NCI-H446 (cell line): ENCODE results near the gene TTBK1.

Experiments
- DNase-seq, 2 experiments: peaks; one replicate each; lab custom pipeline; 2025; lab: John Stamatoyannopoulos, UW

Gene TTBK1

GRCh38 chr6:43242908-43243663 is at the start of gene TTBK1:
Gene TTBK1, plus strand, starts transcription at chr6:43243481. Its CDS starts 3,180 bp downstream, at chr6:43246661.
- no peak for DNase-seq

DNA sequence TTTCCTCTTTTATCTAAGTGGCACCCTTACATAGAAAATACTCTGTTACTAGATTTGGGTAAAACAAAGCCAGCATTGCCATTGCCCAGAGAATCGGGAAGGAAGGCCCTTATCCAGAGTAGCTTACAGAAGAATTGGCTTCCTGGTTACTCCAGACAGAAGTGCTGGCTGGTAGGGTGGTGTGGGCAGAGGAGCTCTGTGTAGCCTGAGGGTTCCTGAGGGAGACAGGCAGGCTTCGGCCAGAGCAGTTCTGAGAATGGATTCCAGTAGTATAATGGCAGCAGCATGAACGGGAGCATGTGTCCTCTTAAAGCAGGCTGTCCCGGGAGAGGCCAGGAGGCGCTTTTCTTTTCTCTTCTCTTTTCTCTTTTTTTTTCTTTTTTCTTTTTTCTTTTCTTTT is 49.4 kb upstream of the TTBK1 start:
- DNase-seq = no peak

GRCh38 chr6:43196337-43196736 is 46.9 kb upstream of the TTBK1 start:
- DNase-seq = no peak

DNA sequence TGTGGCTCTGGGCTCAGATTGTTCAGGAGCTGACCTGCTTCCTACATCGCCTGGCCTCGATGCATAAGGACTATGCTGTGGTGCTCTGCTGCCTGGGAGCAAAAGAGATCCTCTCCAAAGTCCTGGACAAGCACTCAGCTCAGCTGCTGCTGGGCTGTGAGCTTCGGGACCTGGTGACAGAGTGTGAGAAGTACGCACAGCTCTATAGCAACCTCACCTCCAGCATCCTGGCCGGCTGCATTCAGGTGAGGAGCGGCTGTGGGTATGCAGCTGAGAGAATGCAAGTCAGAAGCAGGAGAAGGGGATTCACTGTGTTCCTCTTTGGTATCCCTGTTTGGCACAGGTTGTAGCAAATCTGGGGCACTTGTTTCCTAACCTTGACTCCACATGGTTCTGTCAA is 43.4 kb upstream of the TTBK1 start:
- DNase-seq = no peak

- DNase-seq = no peak
Measured at GRCh38 chr6:43200541-43200940, 42.7 kb upstream of the TTBK1 start.

- DNase-seq = no peak
Measured at GRCh38 chr6:43202451-43202850, 40.8 kb upstream of the TTBK1 start.

DNA sequence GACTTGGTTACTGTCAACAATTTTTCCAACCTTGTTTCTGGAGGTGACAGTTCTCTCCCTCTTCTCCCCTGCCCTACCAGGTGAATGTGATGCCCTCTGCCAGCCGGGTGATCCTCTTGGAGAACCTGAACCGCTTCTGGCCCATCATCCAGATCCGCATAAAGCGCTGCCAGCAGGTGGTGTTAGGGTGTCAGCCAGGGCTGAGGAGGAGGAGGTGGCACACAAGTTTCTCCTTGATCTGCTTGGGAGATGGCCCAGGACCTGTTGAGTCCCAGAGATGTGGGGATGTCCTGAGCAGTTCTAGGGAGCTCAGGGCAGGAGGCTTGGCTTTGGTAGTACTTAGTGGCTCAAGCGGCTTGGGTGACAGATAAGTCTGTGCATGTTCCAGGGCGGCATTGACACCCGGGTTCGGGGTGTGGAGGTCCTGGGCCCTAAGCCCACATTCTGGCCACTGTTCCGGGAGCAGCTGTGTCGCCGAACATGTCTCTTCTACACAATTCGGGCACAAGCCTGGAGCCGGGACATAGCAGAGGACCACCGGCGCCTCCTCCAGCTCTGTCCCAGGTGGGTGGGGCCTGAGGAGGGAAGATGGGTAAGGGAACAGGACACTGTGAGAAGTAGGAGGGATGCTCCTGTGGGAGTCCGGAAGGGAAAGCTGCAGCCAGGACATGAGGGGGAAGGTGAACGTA is 40.1 kb upstream of the TTBK1 start:
- no peak for DNase-seq

DNA sequence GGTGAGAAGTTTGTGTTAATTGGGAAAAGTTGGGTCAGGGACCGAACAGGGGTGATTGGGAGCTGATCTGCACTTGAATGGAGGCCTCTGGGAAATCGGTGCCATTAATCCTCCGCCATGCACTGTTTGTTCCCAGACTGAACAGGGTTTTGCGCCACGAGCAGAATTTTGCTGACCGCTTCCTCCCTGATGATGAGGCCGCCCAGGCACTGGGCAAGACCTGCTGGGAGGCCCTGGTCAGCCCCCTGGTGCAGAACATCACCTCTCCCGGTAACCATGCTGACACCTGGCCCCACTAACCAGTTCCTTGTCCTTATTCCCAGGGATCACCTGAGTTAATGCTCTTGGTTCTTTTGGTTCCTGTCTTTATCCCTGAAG is 39.6 kb upstream of the TTBK1 start:
- DNase-seq = no peak

- DNase-seq = no peak
Measured at GRCh38 chr6:43204271-43205105, 38.8 kb upstream of the TTBK1 start.

- no peak for DNase-seq
Measured at GRCh38 chr6:43205849-43206248, 37.4 kb upstream of the TTBK1 start.

- no peak for DNase-seq
Measured at GRCh38 chr6:43207286-43207685, 36.0 kb upstream of the TTBK1 start.

- no peak for DNase-seq
Measured at GRCh38 chr6:43211955-43212354, 31.3 kb upstream of the TTBK1 start.

GRCh38 chr6:43213431-43213830 is 29.9 kb upstream of the TTBK1 start:
- DNase-seq = no peak

- DNase-seq = no peak
Measured at GRCh38 chr6:43215066-43215465, 28.2 kb upstream of the TTBK1 start.

- DNase-seq = no peak
Measured at GRCh38 chr6:43216200-43216599, 27.1 kb upstream of the TTBK1 start.

DNA sequence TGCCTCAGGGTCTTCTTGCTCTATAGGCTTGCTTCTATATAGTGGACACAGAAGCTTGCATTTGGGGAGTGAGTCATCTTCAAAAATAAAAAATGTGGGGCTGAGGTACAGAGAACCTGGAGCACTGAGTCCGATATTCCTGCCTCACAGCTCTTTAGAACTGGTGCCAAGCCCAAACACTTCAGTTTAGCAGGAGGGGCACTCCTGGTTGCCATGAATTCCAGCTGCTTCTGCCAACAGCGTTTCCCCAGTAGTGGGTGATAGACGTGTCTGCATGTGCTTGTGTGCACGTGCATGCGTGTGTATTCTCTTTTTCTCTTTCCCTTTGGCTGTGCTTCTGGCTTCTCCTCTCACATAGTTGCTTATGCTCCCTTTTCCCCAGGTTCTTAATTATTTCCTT is 25.9 kb upstream of the TTBK1 start:
- no peak for DNase-seq

GRCh38 chr6:43219119-43219518 is 24.2 kb upstream of the TTBK1 start:
- DNase-seq = no peak

- DNase-seq = no peak
Measured at GRCh38 chr6:43219814-43220213, 23.5 kb upstream of the TTBK1 start.

DNA sequence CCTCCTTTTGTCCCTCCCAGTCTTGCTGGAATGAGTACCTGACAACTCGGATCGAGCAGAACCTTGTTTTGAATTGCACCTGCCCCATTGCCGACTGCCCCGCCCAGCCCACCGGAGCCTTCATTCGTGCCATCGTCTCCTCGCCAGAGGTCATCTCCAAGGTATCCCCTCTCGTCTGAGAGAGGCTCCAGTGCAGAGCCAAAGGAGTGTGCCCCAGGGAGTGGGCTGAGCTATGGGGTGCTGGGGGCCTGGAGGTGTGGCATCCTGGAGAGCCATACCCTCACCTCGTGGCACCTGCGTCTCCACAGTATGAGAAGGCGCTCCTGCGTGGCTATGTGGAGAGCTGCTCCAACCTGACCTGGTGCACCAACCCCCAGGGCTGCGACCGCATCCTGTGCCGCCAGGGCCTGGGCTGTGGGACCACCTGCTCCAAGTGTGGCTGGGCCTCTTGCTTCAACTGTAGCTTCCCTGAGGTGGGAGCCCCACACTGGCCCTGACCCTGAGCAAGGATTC is 22.8 kb upstream of the TTBK1 start:
- DNase-seq = no peak

DNA sequence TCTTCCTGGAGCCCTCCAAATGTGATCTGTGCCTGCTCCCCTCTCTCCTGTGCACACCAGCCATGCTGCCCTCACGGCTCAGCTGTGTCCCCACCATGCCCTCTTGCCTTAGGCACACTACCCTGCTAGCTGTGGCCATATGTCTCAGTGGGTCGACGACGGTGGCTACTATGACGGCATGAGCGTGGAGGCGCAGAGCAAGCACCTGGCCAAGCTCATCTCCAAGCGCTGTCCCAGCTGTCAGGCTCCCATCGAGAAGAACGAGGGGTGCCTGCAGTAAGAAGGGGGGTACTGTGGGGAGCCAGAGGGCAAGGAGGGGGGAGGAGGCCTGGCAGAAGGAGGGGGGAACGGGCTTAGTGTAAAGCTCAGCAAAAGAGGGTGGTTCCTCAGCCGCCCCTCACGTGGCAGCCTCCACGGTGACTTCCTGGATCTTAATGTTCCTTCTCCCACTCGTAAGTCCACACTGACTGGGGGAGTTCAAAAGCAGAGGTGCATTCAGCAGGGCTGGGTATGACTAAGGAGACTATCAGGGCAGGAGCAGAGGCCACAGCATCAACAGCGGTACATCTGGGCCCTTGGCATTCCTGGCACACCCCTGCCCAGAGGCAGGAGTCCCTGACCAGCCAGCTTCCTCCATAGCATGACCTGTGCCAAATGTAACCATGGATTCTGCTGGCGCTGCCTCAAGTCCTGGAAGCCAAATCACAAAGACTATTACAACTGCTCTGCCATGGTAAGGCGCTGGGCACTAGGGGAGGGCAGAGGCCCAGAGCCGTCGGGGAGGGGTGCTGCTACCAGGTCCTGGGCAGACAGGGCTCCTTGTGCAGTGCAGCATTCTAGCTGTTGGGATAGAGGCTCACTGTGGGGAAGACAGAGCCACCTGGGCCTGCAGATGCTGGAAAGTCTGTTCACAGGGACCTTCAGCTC is 22.0 kb upstream of the TTBK1 start:
- no peak for DNase-seq

DNA sequence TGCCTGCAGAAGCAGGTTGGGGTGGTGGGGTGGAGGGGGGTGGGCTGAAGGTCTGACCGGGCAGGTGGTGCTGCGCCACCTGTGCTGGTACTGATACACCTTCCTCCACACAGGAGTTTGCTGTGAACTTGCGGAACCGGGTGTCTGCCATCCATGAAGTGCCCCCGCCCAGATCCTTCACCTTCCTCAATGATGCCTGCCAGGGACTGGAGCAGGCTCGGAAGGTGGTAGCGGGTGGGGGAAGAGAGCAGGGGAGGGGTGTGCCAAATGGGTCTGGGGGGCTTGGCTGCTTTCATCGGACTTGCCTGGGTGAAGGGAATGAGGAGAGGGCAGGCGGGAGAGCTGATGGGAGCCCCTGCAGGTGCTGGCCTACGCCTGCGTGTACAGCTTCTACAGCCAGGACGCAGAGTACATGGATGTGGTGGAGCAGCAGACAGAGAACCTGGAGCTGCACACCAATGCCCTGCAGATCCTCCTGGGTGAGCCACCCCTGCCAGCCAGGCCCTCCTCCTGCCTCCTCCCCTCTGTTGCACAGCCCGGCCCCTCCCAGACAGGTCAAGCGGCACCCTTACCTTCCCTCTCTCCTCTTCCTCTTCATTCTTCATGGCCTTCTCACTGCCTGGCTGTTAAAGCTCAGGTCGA is 20.7 kb upstream of the TTBK1 start:
- DNase-seq = no peak
